ENCODE results near the gene ZBTB4.

Gene ZBTB4

DNA sequence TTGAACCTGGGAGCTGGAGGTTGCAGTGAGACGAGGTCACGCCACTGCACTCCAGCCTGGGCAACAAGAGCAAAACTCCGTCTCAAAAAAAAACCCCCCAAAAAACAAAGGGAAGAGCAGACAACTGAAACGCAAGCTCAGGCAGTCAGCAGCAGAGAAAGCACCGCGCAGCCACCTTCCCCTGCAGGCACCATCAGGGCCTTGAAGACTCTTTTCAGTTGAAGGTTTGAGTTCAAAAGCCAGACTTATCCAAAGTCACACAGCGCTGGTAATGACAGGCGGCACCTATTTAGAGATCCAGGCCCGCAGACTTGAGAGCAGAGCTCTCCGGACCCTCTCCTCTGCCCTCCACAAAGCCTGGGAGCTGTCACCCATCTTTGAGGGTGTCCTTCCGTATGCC lies 11.1 kb downstream of the ZBTB4 start:
- DNase-seq: no peak

DNA sequence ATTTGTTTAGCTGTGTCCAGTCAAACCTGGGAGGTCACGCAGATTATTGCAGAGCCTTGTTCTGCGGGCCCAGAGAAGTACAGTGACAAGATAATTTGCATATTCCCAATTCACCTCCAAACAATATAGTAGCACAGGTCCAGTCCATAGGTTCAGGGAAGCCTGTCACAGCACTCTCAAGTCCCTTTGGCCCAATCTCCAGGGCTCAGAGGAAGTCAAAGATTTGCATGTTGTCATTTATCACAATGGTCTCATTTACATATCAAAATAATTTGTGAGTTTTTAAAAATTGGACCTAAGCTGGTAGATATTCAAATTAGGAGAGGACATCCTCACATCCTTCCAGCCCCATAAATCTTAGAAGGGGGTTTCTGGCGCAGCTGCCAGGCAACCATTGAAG lies 11.9 kb downstream of the ZBTB4 start:
- DNase-seq: no peak

DNA sequence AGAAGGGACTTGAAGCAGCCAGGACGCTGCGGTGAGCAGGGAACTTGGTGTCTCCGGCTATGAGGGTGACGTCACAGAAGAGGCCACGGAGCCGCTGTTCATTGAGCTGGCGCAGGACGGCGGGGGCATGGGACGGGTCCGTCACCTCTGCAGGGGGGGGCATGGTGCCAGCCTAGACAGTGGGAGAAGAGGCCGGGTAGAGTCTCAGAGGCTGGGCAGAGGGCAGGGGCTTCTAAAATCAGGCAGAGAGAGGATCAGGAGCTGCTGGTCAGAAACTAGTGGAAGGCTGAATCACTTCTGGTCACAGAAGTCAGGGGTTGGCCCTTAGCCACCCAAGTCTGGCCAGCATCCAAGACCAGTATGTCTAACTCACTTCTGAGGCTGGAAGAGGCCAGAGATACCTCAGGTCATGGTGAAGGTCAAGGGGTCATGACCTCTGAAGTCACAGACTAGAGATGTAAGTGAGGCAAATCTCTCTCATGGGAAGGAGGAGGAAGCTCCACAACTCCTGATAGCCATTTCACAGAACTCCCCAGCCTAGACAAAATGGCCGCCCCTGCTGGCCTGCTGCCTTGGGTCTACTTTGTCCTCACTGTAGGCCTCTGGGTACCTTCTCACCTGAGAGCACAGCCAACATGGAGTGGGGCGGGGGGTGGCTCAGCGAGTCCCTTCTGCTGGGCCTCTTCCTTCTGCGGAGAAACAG lies 12.6 kb downstream of the ZBTB4 start:
- DNase-seq: no peak

DNA sequence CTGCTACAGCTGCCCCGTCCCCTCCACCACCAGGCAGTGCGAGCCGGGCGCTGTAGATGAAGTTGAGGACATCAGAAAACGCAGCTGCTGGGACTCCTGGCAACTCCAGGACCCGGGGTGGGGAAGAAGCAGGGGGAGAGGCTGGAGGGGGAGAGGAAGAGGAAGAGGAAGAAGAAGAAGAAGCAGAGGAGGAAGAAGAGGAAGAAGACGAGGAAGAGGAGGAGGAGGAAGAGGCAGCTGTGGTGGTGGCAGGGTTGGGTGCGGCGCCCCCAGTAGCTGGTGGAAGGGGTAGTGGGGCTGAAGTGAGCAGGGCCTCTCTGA lies 13.2 kb downstream of the ZBTB4 start:
- DNase-seq: no peak

DNA sequence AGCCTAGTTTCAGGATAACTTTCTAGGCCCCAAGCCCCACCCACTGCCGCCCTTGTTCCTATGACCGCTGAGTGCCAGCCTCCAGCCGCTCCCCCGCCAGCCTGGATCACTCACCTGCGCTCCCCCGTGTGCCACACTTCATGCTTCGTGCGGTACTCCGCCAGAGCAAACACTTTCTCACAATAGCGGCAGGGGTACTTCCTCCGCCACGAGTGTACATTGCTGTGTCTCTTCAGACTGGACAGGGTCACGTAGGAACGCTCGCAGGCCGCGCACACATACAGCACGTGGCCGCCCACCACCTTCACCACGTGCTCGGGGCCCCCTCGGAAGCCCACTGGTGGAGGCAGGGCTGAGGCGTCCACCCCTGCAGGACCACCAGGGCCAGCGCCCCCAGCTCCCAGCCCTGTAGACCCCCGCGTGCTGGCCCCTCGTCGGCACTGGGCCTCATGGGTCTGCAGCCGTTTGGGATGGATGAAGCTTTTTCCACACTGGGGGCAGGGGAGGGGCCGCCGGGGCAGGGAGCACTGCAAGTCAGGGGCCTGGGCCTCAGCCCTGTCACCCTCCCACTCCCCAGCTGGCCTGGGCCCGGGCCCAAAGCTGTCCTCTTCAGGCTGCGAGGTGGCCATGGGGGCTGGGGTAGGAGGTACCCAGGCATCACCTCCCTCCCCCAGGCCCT lies 13.7 kb downstream of the ZBTB4 start:
- DNase-seq: no peak

DNA sequence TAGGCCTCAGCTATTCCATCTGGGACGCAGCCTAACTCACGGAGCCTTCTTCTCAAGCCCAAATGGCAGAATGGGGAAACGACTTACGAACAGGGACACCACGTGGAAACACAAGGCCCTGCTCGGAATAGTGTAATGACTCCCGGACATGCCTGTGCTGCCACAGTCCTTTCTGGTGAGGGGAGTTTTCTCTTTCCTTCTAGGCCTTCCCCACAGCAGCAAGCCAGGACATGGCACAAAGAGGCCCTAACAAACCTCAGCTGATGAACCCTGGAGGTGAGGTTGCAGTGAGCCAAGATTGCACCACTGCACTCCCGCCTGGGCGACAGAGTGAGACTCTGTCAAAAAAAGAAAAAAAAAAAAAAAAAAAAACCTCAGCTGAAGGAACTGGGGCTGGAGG lies 15.3 kb downstream of the ZBTB4 start:
- no peak for DNase-seq

DNA sequence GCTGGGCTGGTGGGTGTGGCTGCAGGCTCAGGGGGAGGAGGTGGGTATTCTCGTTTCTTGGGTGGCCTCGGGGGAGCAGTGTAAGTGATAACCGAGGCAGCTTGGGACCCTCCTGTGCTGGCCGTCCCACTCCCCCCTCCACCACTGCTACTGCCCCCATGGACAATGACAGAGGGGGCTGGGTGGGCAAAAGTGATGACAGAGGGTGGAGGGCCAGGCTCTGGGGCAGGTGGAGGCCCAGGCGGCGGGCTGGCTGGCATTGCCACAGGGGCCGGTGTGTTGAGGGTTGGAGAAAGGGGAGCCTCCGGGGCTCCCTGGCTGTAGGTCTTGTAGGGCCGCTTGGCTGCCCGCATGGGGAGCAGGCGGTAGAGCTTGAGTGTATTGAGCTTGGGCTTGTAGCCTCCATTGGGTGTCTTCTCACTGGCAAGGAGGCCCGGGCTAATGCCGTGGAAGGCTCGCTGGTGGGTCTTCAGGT lies 16.0 kb downstream of the ZBTB4 start:
- no peak for DNase-seq

DNA sequence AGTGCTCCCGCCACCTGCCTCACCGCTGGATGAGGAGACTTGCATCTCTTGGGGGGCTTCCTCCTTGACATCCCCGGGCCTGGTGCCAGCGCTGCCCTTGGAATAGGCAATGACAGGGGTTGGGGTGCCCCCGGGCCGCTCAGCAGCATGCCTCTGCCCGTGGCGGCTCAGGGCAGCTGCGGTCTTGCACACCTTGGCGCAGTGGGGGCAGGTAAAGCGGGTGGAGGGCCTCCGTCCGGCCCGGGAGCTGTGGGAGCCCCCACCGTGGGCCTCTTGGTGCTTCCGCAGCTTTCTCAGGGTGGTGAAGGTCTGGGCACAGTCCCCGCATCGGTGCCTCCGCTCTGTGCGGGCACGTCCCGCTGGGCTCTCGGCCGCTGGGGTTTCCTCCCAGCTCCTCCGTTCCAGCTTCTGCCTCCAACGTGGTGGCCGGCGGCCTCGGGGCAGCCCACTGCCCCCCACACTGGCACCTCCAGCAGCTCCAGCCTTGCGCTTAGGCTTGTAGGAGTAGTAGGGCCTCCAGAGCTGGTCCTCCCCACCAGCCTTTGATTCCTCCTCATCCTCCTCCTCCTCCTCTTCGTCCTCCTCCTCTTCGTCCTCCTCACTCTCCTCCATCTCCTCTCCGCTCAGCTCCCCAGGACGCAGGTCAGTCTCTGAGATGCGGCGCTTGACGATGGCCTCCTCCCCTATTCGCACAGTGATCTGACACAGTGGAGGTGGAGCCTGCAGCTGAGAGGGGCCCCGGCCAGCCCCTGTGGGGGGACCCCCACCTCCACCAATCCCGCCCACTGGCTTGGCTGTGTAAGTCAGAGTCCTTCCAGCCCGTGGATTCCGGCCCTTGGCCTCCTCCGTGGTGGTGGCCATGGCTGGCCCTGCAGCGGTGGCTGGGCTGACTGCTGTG lies 16.7 kb downstream of the ZBTB4 start:
- no peak for DNase-seq

DNA sequence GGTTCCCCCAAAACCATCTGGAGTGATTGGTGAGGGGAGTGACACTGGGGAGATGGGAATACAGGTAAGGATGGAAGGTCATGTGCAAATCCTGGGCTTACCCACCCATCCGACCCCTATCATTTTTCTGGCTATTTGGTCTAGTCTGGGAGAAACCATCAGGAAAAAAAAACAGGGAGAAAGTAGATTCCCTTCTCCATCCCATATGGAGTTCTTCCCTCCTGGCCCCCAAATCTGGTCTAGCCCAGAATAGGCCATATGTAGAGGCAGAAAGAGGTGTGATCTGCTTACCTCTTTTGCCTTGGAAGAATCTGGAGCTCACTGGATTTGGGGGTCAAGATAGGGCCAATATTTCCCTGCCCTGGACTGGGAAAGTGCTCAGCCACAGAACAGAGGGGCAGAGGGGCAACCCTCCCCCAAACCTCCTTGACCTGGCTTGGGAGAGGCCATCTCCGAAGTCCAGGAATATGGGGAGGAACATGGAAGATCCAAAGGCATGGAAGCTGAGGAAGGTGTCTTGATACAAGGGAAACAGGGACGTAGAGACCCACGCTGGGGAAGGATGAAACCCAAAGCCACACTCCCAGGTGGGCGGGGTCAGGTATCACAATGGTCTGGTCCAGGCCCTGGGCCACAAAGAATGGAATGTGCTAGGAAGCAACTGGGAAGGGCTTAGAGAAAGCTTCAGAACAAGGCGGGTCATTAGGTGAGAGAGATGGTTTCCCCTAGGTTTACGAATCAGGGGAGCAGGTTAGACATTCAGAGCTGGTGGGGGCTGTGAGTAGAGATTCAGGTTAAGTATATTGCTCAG lies 18.4 kb downstream of the ZBTB4 start:
- DNase-seq: no peak

DNA sequence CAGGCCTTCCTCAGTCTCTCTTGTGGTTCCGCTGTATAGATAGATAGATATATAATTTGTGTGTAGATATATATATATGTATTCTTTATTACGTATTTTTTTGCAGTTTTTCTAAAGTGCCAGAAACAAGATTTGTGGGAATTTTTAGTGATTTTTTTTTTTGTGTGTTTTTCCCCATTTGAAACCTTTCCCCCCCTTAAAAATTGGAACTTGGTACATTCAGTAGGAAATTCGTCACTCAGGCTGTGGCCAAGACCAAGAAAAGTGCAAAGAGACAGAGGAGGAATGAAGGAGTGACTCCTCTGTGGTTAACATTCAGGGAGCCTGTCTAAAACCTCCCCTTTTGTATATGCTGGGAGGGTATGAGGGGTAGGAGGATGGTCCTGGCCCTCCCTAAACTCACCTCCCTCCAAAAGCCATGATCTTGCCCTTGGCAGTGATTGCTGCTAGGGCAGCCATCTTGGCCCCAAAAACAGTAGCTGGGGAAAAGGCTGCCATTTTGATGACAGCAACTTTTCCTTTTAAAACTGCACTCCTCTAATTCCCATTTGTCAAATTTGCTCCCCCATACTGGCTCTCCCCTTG lies 19.4 kb downstream of the ZBTB4 start:
- no peak for DNase-seq

DNA sequence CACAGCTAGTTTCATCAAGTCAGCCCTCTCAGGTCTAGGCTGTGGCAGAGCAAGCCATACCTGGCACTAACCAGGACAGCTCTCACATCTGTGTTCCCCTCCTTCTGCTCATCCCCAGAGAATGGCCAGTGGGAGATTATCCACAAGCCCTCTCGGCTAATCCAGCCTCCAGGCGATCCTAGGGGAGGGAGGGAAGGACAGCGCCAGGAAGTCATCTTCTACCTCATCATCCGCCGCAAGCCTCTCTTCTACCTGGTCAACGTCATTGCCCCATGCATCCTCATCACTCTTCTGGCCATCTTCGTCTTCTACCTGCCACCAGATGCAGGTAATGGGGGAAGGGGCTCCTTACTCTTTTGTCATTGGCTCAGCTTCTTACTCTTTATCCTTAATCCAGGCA lies 31.0 kb downstream of the ZBTB4 start:
- no peak for DNase-seq

DNA sequence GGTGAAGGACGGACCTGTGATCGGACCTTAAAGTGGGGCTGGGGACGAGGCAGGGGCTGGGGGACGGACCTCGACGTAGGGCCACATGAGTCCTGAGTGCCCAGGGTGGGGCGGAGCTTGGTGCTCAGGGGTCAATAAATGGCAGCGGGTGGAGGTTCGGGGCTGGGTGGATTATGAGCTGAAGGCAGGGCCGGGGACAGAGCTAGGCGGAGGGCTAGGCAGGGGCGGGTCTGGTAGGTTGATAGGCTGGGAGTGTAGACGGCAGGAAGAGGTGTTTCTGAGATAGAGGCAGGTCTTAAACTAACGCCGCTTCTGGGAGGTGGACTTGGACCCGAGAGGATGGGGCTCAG lies 33.8 kb downstream of the ZBTB4 start:
- DNase-seq: no peak

DNA sequence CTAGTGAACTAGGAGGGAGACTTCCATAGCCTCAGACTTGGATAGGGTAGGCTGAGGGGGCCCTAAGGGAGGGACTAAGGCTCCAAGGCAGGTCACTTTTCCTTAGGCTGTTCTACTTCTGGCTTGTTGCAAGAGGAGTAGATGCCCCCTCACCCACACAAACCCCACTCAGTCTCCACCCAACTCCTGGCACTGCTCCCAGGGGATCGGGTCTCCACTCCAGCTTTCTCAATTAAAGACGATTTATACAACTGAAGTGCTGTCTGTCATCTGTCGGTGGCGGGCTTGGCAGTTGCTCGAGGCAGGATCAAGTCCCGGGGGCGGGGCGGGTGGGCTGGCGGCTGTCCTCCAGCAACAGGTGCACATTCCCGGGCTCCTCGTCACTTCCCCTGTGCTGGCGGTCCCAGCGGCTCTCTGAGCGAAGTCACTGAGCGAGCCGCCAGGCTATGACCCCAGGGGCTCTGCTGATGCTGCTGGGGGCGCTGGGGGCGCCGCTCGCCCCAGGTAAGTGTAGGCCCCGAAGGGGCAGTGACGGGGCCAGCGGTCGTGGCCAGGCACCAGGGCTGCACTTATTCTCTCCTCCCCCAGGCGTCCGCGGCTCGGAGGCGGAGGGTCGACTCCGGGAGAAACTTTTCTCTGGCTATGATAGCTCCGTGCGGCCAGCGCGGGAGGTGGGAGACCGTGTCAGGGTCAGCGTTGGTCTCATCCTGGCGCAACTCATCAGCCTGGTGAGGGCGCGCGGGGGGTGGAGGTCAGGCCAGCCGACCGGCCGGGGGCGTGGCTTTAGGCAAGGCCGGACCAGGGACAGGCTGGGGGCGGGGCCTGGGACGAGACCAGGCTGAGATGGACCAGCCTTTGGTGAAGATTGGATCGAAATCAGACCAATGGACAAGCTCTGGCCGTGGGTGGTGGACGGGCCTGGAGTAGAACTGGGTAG lies 34.5 kb downstream of the ZBTB4 start, which contains the start of gene CHRNB1:
Gene CHRNB1, plus strand, starts transcription at position 380 of the 937 bp plus-strand sequence. Its CDS starts 67 bp downstream, at position 447.
- DNase-seq: no peak

DNA sequence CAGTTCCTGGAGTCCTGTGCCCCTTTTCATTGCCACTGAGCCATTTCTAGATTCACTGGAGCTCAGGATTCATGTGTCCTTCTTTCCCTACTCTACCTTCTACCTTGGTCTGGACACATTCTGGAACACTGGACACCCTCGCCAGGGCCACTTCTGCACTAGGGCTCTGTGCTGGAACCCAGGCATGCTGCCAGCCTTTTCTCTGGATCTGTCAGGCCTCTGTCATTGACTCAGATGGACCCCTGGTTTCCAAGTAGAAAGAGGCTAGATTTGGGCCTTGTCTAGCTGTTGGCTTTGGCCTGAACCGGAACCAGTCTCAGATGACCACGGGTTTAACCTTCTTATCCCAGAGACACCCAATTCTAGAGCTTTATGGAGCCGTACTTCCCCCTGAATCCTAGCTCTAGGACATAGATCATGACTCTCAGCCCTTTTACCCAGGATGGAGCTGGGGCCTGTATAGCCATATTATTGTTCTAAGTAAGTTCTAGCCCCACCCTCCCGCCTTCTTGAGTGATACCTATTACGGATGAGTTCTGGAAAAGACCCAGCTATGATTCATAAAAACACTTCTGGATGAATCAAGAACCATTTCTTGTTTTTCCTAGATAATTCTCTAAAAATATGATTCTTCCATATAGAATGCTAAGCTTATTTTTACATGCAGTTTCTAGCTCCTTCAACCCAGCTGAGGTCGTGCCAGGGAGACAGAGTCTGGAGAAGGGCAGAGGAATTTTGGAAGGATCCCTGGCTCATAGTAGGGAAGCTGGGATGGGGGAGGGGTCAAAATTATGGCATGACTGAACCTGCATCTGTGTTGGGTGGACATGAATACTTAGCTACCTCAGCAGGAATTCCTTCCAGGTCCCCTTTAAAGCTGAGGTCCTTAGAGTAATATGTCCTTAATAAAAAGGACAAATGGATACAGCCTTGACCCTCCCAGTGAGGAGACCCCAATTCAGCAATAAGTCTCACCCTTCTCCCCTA lies 35.6 kb downstream of the ZBTB4 start:
- no peak for DNase-seq

DNA sequence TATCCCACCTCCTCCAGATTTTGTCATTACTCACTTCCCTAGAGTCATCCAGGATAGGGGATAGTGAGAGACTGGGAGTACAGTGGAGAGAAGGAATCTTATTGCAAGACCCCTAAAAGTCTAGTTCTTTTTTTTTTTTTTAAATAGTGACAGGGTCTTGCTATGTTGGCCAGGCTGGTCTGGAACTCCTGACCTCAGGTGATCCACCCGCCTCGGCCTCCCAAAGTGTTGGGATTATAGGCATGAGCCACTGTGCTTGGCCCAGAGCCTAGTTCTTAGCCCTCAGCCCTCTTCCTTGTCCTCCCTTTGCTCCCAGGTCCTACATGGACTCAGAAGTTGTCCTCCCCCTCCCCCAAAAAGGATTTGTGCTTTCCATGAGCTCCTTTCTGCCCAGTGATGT lies 37.3 kb downstream of the ZBTB4 start:
- no peak for DNase-seq

DNA sequence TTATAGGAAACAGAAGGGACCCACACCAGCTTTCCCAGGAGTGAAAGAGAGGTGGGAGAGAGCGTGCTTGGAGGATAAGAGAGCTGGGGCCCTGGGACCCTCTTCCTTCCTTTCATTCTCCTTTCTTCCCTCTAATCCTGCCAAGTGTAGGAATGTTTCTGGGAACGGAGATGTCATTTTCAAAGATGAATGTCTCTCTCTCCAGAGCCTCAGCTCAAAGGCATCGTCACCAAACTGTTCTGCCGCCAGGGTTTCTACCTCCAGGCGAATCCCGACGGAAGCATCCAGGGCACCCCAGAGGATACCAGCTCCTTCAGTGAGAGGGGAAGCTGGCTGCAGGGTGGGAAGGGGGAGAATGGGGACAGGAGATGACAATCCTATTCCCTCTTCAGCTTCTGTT lies 38.2 kb downstream of the ZBTB4 start:
- no peak for DNase-seq

DNA sequence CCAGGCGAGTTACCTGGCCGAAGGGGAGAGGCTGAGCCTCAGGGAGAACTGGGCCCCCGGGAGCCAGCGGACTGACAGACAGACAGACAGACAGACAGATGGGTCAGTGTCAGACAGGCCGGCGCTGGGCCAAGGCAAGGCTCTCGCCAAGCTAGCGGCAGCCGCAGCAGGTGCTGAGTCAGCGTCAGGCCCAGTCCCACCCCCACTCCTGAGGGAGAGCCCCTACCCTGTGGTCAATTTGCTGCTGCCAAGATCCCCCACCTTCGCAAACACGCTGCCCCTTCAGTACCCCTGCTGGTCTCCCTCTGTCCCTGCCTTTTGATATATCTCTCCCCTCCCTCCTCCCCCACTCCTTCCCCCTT lies 38.6 kb downstream of the ZBTB4 start:
- DNase-seq: no peak

DNA sequence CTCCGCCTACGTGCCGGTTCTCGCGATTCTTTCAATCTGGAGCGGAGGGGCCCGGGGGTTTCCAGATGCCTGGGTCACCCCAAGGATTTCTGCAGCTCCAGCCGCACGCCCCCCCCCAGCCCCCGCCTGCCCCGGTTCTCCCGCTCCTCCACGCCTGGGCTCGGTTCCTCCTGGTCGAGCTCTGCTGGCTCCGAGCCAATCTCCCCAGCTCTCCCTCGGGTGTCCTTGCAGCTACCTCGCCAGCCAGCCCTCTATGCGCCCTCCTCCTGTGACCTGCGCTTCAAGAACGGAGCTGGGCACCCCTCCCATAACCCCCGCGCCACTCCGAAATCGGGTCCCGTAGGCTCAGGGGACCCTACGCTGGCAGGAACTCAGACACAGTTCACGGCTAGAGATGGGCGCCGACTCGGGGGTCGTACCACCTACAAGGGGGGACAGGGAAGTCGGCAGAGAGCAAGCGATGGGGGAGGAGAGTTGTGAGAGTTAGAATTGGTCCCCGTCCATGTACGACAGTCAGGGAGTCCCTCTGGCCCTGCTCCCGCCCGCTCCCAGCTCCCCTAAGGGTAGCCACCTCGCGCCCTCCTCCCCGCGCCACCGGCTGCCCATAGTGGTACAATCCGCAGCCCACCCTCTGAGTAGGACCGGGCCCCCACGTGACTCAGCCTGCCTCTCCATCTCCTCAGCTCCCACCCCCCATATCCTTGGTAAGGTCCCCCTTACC lies 39.2 kb downstream of the ZBTB4 start:
- DNase-seq: no peak

DNA sequence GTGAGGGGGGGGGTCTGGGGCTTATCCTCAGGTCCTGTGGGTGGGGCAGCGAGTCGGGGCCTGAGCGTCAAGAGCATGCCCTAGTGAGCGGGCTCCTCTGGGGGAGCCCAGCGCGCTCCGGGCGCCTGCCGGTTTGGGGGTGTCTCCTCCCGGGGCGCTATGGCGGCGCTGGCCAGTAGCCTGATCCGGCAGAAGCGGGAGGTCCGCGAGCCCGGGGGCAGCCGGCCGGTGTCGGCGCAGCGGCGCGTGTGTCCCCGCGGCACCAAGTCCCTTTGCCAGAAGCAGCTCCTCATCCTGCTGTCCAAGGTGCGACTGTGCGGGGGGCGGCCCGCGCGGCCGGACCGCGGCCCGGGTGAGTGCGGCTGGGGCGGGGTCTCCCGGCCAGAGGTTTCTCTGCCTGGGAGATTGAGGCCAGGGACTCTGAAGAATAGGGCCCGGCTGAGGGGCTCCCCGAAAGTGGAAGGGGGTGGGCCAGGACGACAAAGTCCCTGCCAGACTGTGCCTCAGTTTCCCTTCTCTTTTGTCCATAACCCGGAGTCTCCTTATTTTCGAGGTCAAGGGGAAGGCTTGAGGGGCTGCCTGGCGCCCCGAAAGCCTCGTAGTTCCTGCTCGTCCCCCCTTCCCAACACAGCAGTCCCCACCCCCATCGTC lies 39.8 kb downstream of the ZBTB4 start, which contains the start of gene FGF11:
Gene FGF11, plus strand, starts transcription at position 51 of the 651 bp plus-strand sequence. Its CDS starts 109 bp downstream, at position 160.
- DNase-seq: no peak
